Measurements from ENCODE around the gene CNKSR3.

CNKSR3 gene

DNA sequence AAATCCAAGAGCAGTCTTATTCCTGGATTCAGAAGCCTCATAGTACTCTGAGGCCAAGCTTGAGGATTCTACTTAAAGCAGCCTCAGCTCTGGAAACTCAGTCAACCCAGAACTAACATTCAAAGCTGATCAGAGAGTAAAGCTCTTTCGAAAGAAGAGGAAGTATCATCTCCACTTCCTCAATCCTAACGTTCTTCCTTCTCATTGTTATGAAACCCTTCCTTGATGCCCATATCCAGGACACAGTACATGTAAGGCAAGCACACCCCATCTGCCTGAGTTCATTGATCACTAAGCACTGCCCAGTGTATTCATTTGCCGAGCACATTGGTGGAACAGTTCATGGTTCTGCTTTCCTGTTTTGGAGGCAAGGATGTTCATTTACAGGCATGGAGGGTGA is 153.8 kb downstream of the CNKSR3 start, which contains the start of gene IPCEF1:
Gene IPCEF1 (minus strand): TSS at position 114 of the 400 bp plus-strand sequence. CDS start 90,856 bp downstream, outside the sequence.
- no peak for ATAC-seq
- TF ChIP-seq BACH2 (CRISPR knock-in tag; IDR thresholded peaks at IDR 0.05; ENCODE audit: borderline replicate concordance), result no peak
- no peak for TF ChIP-seq ZNF565 (CRISPR knock-in tag; conservative IDR thresholded peaks at IDR 0.05; ENCODE audit: low read depth)
- no peak for TF ChIP-seq PPARA (CRISPR knock-in tag; IDR thresholded peaks at IDR 0.05; ENCODE audit: borderline replicate concordance)
- TF ChIP-seq ISL1 (CRISPR knock-in tag; IDR thresholded peaks at IDR 0.05), result no peak
- TF ChIP-seq OSR1 (CRISPR knock-in tag; IDR thresholded peaks at IDR 0.05), result no peak
- no peak for TF ChIP-seq GLIS3 (CRISPR knock-in tag; IDR thresholded peaks at IDR 0.05)
- no peak for TF ChIP-seq ZC3H10 (CRISPR knock-in tag; IDR thresholded peaks at IDR 0.05)
- no peak for TF ChIP-seq RARB (CRISPR knock-in tag; IDR thresholded peaks at IDR 0.05)
- no peak for TF ChIP-seq ARNTL (CRISPR knock-in tag; IDR thresholded peaks at IDR 0.05; ENCODE audit: borderline replicate concordance, low read depth)
- no peak for TF ChIP-seq TOX (CRISPR knock-in tag; IDR thresholded peaks at IDR 0.05; ENCODE audit: borderline replicate concordance)
- no peak for TF ChIP-seq SNAI2 (CRISPR knock-in tag; IDR thresholded peaks at IDR 0.05)
- no peak for TF ChIP-seq PATZ1 (CRISPR knock-in tag; IDR thresholded peaks at IDR 0.05; ENCODE audit: borderline replicate concordance)

DNA sequence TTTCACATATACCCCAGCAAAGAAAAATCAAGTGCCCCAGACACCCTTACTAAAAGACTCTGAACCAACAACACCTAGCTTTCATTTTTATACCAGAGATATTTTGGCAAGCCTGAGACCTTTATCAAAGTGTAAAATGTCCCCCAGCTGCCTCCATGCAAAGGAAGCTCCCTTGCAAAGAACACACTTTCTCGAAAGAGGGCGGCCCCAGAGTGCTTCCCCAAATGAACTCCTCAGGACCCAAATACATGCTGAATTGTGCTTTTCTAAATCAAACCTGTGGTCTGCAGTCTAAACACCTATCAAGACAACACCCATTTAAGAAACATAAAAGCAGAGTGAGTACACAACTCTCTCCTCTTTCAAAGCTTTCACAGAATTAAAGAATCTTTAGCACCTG is 154.4 kb downstream of the CNKSR3 start:
- no peak for TF ChIP-seq ZFP30 (CRISPR knock-in tag; IDR thresholded peaks at IDR 0.05)
- TF ChIP-seq OSR1 (CRISPR knock-in tag; IDR thresholded peaks at IDR 0.05), result no peak
- TF ChIP-seq ZFP3 (CRISPR knock-in tag; IDR thresholded peaks at IDR 0.05), result no peak
- TF ChIP-seq ISL1 (CRISPR knock-in tag; IDR thresholded peaks at IDR 0.05), result no peak
- TF ChIP-seq ZNF70 (CRISPR knock-in tag; IDR thresholded peaks at IDR 0.05), result no peak
- no peak for TF ChIP-seq ARNTL (CRISPR knock-in tag; IDR thresholded peaks at IDR 0.05; ENCODE audit: borderline replicate concordance, low read depth)
- TF ChIP-seq CSRNP3 (CRISPR knock-in tag; IDR thresholded peaks at IDR 0.05), result no peak
- no peak for TF ChIP-seq CREB5 (CRISPR knock-in tag; IDR thresholded peaks at IDR 0.05; ENCODE audit: low read depth)
- no peak for TF ChIP-seq TSHZ2 (CRISPR knock-in tag; IDR thresholded peaks at IDR 0.05)
- no peak for TF ChIP-seq ZNF565 (CRISPR knock-in tag; conservative IDR thresholded peaks at IDR 0.05; ENCODE audit: low read depth)
- TF ChIP-seq PPARA (CRISPR knock-in tag; IDR thresholded peaks at IDR 0.05; ENCODE audit: borderline replicate concordance), result no peak
- no peak for TF ChIP-seq ESRRG (CRISPR knock-in tag; IDR thresholded peaks at IDR 0.05)
- no peak for TF ChIP-seq RARB (CRISPR knock-in tag; IDR thresholded peaks at IDR 0.05)
- no peak for TF ChIP-seq ZC3H10 (CRISPR knock-in tag; IDR thresholded peaks at IDR 0.05)
- TF ChIP-seq SNAI2 (CRISPR knock-in tag; IDR thresholded peaks at IDR 0.05), result no peak
- no peak for TF ChIP-seq TCF4 (CRISPR knock-in tag; IDR thresholded peaks at IDR 0.05; ENCODE audit: borderline replicate concordance)
- no peak for TF ChIP-seq POU6F1 (CRISPR knock-in tag; IDR thresholded peaks at IDR 0.05; ENCODE audit: borderline replicate concordance, low read depth)
- no peak for TF ChIP-seq BACH2 (CRISPR knock-in tag; IDR thresholded peaks at IDR 0.05; ENCODE audit: borderline replicate concordance)
- TF ChIP-seq PATZ1 (CRISPR knock-in tag; IDR thresholded peaks at IDR 0.05; ENCODE audit: borderline replicate concordance), result no peak
- ATAC-seq, result no peak

All from SK-N-SH treated with all-trans-retinoic acid at 6 μM for 48 hours (cell line).